RCC 7860 (cell line): ENCODE data around the gene ACKR3.

Source experiments
- DNase-seq: peaks from one replicate; pipeline ENCODE4 v3.0.0-alpha.2; 2015; ENCODE audit warnings: low spot score
- FAIRE-seq: peaks from 2 replicates; lab custom pipeline; 2012; peaks lifted over from hg19 to GRCh38; lab: Jason Lieb, UNC

Gene ACKR3

DNA sequence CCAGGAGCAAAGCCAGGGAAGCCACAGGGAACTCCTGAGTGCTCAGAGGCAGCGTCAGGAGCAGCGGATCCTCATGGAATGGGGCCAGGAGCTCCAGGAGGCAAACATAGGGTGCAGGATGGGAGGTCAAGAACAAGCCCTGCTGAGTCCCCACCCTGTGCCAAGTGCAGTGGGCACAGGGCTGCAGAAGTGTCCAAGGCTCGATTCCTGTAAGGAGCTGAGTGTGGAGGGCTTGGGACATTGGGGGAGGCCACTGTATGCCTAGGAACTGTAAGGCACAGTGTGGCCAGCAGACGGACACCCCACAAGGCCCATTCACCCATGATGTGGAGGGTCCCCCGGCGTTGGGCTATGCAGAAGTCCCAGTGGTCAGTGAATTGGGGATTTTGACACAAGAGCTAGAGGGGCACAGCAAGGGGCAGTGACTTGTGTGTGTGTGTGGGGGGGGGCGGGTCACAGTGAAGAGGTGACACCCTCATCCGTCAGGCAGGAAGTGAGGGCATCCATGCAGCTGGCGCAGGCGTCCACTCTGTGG lies 55.6 kb downstream of the ACKR3 start:
- no peak for FAIRE-seq
- DNase-seq = no peak

DNA sequence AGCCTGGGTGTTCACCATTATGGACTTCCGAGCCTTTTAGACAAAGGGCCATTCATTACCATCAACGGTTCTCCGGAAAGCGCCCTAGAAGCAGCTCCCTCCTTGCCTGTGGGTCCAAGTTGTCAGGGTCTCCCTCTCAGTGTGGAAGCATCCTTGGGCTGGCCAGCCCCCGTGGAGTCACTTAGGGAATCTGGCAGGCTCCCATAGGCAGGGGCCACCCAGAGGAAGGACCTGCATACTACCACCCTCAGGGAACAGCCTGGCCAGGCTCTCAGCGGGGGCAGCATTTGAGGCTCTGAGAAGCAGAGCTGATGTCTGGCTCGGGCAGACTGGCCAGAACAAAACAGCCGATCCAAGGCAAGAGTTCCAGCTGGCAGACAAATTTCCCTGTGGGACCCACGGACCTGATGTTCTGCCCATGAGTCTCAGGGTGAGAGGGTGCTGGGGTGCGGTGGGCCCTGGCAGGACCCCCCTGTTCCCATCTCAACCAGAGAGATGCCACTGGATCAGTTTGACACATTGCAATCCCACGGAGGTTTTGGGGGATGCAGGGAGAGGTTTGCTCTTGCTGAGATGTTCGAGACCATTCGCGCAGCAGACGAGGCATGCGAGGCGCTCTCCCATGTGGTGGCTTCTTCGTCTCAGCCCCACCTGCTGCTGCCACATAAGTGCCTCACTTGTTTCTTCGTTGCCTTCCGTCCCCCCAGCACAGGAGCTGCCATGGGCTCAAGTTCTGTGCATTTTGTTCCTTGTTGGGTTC lies 56.9 kb downstream of the ACKR3 start:
- no peak for FAIRE-seq
- no peak for DNase-seq

DNA sequence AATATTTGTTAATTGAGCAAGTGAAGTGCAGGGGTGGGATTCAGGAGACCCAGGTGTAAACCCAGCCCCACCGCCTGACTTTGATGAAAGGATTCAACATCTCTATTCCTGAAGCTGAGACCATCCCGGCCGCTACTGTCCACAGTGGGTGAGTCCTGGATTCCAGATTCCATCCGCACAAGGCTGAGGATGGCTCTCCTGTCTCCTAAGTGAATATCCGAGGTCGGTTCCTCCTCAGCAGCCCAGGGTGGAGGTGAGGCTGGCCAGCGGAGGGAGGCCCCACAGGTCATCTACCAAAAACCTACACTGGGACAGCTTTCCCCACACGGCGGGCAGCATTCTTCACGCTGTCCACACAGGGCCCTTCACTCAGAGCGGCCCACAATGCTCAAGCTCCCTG lies 57.6 kb downstream of the ACKR3 start:
- DNase-seq = no peak
- FAIRE-seq = no peak

DNA sequence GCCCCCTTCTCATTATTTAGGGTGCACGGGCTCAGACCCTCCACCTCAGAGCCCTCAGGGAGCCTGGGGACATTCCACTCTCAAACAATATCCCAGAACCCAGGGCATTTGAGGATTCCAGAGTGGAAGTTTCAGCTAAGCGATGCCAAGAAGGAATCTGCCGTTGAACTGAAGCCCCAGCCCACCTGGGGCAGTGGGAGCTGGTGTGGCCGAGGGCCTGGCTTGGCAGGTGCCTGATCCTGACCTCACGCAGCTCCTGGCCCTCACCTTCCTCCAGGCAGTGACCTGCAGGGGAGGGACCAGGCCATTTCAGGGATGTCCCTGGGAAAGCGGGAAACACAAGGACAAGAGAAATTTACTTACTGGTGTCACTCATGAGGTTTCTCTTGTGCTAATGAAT lies 58.2 kb downstream of the ACKR3 start:
- DNase-seq (no peak), FAIRE-seq (no peak)

DNA sequence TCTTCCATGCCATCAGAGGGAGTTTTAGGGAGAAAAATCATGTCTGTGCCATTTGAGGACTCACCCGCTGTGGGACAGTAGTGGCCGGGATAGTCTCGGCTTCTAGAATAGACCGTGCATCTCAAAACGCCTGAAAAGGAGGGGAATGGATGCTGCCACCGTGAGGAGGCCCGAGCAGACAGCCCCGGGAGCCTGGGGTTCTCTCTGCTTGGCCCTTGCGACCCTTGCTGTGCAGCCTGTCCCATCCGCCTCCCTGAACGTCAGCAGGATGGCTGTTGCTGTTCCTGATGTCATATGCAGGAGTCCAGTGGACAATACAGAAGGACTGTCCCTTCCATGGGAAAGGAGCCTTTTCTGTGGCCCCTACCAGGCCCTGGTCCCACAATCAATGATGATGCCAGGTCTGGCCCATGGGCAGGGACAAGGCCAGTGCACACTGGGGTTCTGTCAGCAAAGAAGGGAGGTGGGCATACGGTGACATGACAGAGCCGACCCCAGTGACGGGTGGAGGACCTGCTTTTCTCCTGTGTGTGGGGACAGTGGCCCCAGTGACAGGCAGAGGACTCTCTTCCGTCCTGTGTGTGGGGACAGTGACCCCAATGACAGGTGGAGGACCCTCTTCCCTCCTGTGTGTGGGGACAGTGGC lies 58.8 kb downstream of the ACKR3 start:
- DNase-seq = no peak
- no peak for FAIRE-seq

DNA sequence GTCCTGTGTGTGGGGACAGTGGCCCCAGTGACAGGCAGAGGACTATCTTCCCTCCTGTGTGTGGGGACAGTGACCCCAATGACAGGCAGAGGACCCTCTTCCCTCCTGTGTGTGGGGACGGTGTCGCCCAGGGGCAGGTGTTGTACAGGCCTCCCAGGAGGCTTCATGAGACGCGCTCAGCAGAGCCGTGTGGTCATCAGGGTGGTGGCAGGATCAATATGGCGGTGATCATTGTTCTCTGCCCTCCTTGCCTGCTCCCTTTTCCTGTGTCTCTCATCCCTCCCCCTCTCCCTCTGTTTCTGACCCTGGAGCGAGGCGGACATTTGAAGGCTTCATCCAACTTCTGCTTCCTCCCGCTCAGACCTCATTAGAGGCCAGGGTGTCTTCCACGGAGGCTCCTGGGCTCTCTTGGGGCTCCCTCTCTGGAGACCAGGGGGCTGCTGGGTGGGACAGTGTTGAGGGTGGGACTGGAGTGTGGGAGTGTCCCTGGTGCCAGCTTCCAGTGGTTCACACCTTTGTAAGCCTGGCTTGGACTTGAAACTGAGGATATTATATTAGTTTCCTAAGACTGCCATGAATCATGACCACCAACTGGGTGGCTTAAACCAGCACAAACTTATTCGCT lies 59.5 kb downstream of the ACKR3 start:
- FAIRE-seq (no peak), DNase-seq (no peak)

DNA sequence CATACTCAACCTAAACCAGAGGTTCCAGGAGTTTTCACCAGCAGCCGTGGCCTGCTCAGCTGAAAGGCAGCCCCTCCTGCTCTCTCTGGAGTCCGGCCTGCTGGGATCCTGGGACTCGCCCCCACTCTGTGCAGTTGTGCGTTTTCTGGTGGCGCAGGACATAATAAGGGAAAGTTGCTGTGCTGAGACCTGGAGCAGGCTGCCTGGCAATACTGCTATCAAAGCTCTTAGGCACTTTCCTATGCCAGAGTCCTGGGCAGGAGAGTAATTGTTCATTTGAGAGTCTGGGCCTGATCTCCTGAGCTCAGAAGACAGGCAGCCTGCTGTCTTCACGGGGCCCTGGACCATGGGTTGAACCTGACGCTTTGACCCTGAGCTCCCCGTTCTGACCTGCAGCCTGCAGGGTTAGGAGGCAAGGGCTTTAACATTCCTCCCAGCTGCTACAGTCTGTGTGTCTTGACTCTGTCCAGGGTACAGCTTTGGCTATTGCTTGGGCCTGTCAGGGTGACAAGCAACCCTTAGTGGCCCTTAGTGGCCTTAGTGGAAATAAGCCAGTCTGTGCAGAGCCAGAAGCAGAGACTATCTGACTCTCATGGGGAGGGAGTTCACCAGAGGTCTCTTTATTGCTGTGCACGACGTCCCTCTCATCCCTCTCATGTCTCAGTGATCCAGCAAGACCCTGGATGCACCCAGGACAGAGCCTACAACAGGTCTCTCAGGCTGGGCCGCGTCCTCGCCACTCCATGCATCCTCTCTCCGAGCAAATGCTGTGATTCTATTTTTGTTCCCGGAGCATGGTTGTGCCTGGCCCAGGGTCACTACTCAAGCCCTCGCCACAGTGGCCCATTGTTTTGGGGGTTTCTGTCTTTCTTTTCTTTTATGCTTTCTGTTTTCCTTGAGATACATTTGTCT lies 60.6 kb downstream of the ACKR3 start:
- no peak for FAIRE-seq
- no peak for DNase-seq

DNA sequence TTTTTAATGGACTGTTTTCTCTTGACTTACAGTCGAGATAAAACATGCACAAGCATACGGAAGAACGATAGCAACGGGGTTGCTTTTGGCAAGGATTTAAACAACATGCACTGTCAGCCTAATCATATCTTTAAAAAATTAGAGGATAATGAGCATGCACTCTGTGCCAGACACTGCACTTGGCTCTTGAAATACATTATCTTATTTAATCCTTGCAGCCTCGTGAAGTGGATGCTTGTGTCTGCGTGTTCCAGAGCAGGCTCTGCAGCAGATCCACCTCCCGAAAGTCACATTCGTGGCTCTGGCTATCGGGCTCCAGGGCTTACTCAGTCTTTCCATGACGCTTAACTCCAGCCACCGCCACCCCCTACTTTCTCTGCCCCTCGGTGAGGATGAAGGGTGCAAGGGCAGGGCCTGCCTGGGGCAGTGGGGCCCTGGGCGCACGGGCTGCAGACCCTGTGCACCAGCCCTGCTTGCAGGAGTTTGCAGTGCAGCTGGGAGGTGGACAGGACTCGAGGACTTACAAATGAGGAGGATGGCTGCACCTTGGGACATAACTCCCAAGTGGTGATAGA lies 61.7 kb downstream of the ACKR3 start:
- FAIRE-seq (no peak), DNase-seq (no peak)

DNA sequence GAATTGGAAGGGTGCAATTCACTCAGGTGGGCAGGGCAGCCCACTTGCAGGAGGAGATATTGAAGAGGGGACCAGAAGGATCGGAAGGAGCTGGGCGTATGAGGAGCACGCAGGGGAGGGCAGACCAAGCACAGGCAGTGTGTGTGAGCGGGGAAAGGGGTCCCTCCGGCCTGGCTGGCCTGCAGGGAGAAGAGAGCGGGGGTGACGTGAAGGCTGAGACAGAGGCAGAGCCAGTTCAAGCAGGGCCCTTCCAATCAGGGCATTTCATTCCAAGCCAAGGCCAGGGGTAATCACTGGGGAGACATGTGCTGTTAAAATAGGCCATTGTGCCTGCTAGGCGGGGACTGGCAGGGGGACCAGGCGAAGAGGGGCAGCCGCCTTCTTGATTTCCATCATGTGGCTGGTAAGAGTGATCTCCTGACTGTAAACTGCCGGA lies 62.2 kb downstream of the ACKR3 start:
- no peak for FAIRE-seq
- DNase-seq = no peak
